ENCODE measurements around the gene CDYL. TPM values are rescaled to one million over a fixed set of nuclear protein-coding genes. Genes with fewer than 3 reads are reported as not detected.
A peak's percentile ranks its signal among the peaks of the same experiment; 100 is the strongest.
"Not testable (repeated sequence)": the region's sequence is repeated elsewhere in the genome, so short reads cannot be mapped to it uniquely, and the experiment has no call there.

Gene CDYL
- total RNA-seq, 1 donor from 2014 or later: 104 TPM

GRCh38 chr6:4851035-4851434, 74.8 kb downstream of the CDYL start:
- H3K27ac Mint-ChIP-seq: no peak overlapping the region
- TF ChIP-seq CTCF (IDR thresholded peaks at IDR 0.05; ENCODE audit: unreplicated experiment): no peak
- H3K4me3 Mint-ChIP-seq: no peak overlapping the region
- H3K27me3 Mint-ChIP-seq (ENCODE audit: low read depth): no peaks in the 10 kb centered on the region
- no peak for DNase-seq (ENCODE audit: low spot score in 2 of 2, unreplicated experiment in 2 of 2)
- peaks cover 20% of the 10 kb centered on the region for H3K4me1 Mint-ChIP-seq
- H3K9me3 Mint-ChIP-seq: peaks cover 3% of the 10 kb centered on the region
- H3K36me3 Mint-ChIP-seq: peaks cover 6% of the 10 kb centered on the region

GRCh38 chr6:4852186-4852585, 76.0 kb downstream of the CDYL start:
- H3K27ac Mint-ChIP-seq; H3K36me3 Mint-ChIP-seq; H3K4me3 Mint-ChIP-seq; DNase-seq (ENCODE audit: low spot score in 2 of 2, unreplicated experiment in 2 of 2); H3K9me3 Mint-ChIP-seq; H3K27me3 Mint-ChIP-seq (ENCODE audit: low read depth): not testable (repeated sequence)
- H3K4me1 Mint-ChIP-seq: peaks cover 22% of the 10 kb centered on the region

GRCh38 chr6:4852938-4853337, 76.7 kb downstream of the CDYL start:
- Mint-ChIP-seq H3K36me3 (no peaks in the 10 kb centered on the region), H3K27me3 (ENCODE audit: low read depth) (no peaks in the 10 kb centered on the region), H3K9me3 (no peaks in the 10 kb centered on the region), H3K4me1 (peaks cover 22% of the 10 kb centered on the region), H3K4me3 (no peak overlapping the region), H3K27ac (no peak overlapping the region)
- no peak for TF ChIP-seq CTCF (IDR thresholded peaks at IDR 0.05; ENCODE audit: unreplicated experiment)
- no peak for DNase-seq (ENCODE audit: low spot score in 2 of 2, unreplicated experiment in 2 of 2)

GRCh38 chr6:4853349-4853748, 77.1 kb downstream of the CDYL start:
- no peak overlapping the region for H3K27ac Mint-ChIP-seq
- H3K9me3 Mint-ChIP-seq: no peaks in the 10 kb centered on the region
- no peak overlapping the region for H3K4me3 Mint-ChIP-seq
- no peaks in the 10 kb centered on the region for H3K27me3 Mint-ChIP-seq (ENCODE audit: low read depth)
- H3K4me1 Mint-ChIP-seq: peaks cover 18% of the 10 kb centered on the region
- TF ChIP-seq CTCF (IDR thresholded peaks at IDR 0.05; ENCODE audit: unreplicated experiment): no peak
- no peaks in the 10 kb centered on the region for H3K36me3 Mint-ChIP-seq
- no peak for DNase-seq (ENCODE audit: low spot score in 2 of 2, unreplicated experiment in 2 of 2)

- no peak for DNase-seq (ENCODE audit: low spot score in 2 of 2, unreplicated experiment in 2 of 2)
- no peaks in the 10 kb centered on the region for H3K27me3 Mint-ChIP-seq (ENCODE audit: low read depth)
- H3K9me3 Mint-ChIP-seq: no peaks in the 10 kb centered on the region
- TF ChIP-seq CTCF (IDR thresholded peaks at IDR 0.05; ENCODE audit: unreplicated experiment): no peak
- peaks cover 12% of the 10 kb centered on the region for H3K4me1 Mint-ChIP-seq
- no peaks in the 10 kb centered on the region for H3K36me3 Mint-ChIP-seq
- peak overlapping the region; percentile 33 for H3K27ac Mint-ChIP-seq
- H3K4me3 Mint-ChIP-seq: no peak overlapping the region
These were observed 77.7 kb downstream of the CDYL start for GRCh38 chr6:4853782-4854511.

- H3K36me3 Mint-ChIP-seq: peaks cover 3% of the 10 kb centered on the region
- no peak overlapping the region for H3K27ac Mint-ChIP-seq
- no peak overlapping the region for H3K4me3 Mint-ChIP-seq
- H3K27me3 Mint-ChIP-seq (ENCODE audit: low read depth): no peaks in the 10 kb centered on the region
- peaks cover 4% of the 10 kb centered on the region for H3K4me1 Mint-ChIP-seq
- TF ChIP-seq CTCF (IDR thresholded peaks at IDR 0.05; ENCODE audit: unreplicated experiment): no peak
- no peaks in the 10 kb centered on the region for H3K9me3 Mint-ChIP-seq
- no peak for DNase-seq (ENCODE audit: low spot score in 2 of 2, unreplicated experiment in 2 of 2)
These were observed 80.6 kb downstream of the CDYL start for GRCh38 chr6:4856785-4857184.
